GM18517 (cell line): ENCODE results near the gene SPAG6.

ENCODE experiments used
- ATAC-seq: cut with Tn5 transposase; IDR thresholded peaks from one replicate; pipeline ENCODE4 v1.9.1; 2021; ENCODE audit warnings: mild to moderate bottlenecking, moderate library complexity; ENCODE audit not compliant: unreplicated experiment

Gene SPAG6

GRCh38 chr10:22321924-22322640, 23.2 kb upstream of the SPAG6 start:
- no peak for ATAC-seq

- no peak for ATAC-seq
Measured at GRCh38 chr10:22322641-22323160, 22.6 kb upstream of the SPAG6 start.

DNA sequence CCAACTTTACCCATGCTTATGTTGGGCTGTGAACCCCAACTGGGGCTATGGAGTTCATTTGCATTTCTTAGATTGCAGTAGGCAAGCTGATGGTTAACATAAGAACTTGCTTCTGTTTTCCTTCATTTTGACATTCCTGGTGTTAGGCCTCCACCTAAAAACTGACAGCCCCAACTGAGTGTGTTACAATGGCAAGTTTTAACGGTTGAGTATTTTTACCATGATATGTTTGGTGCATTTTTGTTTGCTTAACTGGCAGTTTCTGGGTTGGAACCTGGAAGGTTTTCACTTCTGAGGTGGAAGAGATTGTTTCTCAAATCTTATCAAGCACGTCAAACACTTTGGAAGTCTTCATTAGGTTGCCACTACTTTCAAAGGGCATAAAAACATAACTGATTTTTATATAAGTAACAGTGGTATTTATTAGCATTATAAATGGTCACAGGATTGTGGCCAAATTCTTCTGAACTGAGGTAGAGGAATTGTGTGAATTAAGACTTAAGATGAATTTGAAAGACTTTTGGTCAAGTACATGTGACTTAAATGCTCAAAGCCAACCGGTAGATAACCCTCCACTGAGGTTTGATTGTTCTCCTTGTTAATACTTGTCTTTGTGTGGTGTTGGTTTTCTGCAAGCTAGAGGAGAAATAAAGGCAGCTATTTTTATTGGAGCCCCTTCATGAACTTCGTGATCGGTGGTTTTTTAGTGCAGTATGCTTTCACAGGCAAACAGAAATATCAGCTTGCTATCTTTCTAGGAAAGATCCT, 21.6 kb upstream of the SPAG6 start:
- ATAC-seq: no peak

GRCh38 chr10:22324413-22324812, 20.9 kb upstream of the SPAG6 start:
- ATAC-seq: no peak

DNA sequence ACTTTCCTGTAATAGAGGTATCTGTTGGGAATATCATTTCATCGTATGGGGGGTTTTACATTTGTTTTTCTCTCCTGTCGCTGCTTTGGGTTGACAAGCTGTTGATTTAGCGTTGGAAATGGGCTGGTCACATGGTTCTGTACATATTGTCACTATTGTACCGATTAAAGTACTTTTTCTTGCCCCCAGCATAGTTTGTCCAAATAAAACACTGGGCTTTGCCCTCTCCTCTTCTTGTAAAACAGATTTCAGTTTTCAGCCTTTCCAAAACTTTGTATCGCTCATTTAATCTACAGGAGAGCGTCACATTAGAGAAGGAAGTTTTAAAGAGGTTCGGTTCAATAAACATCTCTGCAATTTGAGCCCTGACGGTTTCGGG, 20.4 kb upstream of the SPAG6 start:
- no peak for ATAC-seq

GRCh38 chr10:22325272-22326144, 19.8 kb upstream of the SPAG6 start:
- ATAC-seq: peak; percentile 56

GRCh38 chr10:22326145-22326702, 19.1 kb upstream of the SPAG6 start:
- ATAC-seq: no peak

DNA sequence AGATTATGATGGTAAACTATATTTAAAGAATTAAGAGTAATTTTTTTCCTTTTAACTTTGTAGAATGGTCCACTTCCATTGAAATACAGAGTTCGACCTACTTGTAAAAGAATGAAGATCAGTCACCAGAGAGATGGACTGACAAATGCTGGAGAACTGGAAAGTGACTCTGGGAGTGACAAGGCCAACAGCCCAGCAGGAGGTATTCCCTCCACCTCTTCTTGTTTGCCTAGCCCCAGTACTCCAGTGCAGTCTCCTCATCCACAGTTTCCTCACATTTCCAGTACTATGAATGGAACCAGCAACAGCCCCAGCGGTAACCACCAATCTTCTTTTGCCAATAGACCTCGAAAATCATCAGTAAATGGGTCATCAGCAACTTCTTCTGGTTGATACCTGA, 16.1 kb upstream of the SPAG6 start:
- no peak for ATAC-seq

GRCh38 chr10:22332116-22332692, 13.1 kb upstream of the SPAG6 start:
- no peak for ATAC-seq

GRCh38 chr10:22333167-22333974, 11.9 kb upstream of the SPAG6 start:
- no peak for ATAC-seq

GRCh38 chr10:22333975-22334282, 11.4 kb upstream of the SPAG6 start:
- ATAC-seq: no peak

DNA sequence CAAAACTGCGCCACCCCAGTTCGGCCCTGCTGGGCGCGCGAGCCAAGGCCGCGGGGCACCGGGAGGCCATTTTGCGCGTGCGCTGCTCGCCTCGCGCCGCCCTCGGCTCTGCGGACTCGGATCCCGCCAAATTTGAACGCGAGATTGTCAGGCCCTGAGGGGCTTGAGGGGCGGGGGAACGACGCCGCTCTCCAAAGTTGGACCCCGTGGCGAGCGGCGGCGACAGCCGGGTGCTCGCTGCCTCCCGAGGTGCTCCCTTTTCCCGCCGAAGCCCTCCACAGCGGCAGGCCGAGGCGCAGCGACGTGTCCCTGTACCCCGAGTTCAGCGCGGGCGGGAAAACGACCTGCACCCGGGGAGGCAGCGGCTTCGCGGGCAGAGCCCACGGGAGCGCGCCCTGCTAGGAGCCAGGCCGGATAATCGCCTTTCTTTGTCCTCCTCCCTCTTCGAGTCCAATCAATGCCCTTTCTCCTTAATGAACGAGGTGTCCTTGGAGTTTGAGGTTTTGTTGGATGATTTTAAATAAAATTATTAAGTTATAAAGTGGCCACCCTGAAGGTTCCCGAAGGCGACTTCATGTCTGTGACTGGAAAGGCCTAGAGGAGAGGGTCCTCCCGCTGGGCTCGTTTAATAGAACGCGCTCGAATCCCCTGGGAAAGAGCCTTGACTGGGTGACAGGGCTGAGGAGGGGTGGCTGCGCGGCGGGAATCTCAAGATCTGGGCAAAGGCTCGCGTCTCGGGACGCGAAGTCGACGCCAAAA, 10.7 kb upstream of the SPAG6 start:
- no peak for ATAC-seq

- peak; percentile 52 for ATAC-seq
Measured at GRCh38 chr10:22335173-22335933, 9.9 kb upstream of the SPAG6 start.

GRCh38 chr10:22338185-22338900, 7.0 kb upstream of the SPAG6 start:
- ATAC-seq: no peak

DNA sequence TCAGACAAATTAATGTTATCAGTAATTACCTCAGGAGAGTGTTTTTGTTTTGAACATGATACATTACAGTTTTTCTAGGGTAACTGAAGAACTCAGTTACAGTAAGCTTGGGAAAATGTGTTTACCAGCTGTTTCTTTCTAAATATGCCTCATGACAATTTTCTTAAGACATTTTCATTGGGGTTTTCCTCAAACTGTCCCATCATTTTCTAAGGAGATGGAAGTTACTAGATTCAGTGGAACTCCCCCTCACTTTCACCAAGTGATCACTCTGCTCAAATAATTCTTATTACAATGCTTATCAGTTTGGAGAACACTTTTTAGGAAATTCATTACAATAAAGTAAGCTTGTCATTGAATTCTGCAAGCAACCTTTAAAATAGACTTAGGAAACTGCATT, 6.4 kb upstream of the SPAG6 start:
- no peak for ATAC-seq

DNA sequence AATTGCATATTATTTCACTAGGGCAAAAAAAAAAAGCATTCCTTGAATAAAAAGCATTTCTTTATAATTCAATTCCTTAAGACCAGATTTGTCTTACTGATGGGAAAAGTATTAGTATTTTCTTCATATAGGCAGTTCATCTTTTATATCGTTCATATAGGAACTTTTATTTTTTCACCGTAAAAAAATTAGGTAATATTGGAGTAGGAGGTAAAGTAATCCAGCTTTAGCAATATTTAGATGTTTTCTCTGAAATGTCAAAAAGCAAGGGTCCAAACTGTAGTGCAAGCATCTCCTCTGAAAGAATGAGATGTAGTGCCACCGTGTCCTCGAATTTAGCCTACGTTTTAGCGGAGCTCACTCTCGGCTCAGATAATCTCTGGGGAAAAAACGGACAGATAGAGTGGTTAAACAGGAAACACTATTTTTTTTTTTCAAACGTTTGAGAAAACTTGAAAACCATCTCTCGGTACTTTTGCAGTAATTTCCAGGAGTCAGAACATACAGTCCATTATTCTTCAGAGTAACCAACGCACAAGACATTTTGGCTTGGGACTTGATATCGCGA, 5.5 kb upstream of the SPAG6 start:
- ATAC-seq: no peak

GRCh38 chr10:22340329-22341189, 4.7 kb upstream of the SPAG6 start:
- ATAC-seq: peak; percentile 42
